Measurements from ENCODE around the gene NAT16. TPM values are rescaled to one million over a fixed set of nuclear protein-coding genes. Genes with fewer than 3 reads are reported as not detected.
A peak's percentile ranks its signal among the peaks of the same experiment; 100 is the strongest.
"Not testable (repeated sequence)": the region's sequence is repeated elsewhere in the genome, so short reads cannot be mapped to it uniquely, and the experiment has no call there.

The NAT16 gene
- polyA plus RNA-seq, 10 donors: not detected

DNA sequence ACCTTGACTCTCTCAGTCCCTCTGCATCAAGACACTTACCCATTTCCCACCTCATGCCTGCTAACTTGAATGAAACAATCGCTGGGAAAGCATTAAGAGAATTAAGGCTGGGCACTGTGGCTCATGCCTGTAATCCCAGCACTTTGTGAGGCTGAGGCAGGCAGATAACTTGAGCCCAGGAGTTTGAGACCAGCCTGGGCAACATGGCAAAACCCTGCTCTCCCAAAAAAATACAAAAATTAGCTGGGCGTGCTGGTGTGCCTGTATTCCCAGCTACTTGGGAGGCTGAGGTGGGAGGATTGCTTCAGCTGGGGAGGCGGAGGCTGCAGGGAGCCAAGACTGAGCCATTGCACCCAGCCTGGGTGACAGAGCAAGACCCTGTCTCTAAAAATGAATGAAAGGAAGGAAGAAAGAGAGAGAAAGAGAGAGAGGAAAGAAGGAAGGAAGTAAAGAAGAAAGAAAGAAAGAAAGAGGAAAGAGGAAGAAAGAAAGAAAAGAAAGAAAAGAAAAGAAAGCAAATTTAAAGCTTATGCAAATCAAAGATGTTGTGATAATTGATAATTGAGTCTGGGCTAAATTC lies 52.5 kb downstream of the NAT16 start:
- DNase-seq: no peak

DNA sequence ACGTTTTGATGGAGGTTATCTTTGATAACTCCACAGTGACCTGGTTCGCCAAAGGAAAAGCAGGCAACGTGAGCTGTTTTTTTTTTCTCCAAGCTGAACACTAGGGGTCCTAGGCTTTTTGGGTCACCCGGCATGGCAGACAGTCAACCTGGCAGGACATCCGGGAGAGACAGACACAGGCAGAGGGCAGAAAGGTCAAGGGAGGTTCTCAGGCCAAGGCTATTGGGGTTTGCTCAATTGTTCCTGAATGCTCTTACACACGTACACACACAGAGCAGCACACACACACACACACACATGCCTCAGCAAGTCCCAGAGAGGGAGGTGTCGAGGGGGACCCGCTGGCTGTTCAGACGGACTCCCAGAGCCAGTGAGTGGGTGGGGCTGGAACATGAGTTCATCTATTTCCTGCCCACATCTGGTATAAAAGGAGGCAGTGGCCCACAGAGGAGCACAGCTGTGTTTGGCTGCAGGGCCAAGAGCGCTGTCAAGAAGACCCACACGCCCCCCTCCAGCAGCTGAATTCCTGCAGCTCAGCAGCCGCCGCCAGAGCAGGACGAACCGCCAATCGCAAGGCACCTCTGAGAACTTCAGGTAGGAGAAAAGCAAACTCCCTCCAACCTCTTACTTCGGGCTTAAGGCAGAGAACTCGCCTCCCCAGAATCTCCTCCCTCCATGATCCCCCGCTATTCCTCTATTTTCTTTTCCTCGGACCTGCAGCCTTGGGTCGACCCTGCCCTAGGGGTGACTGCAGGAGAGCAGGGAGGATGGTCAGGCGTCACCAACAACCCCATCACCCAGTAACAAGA lies 53.2 kb downstream of the NAT16 start, which contains the start of gene SERPINE1:
SERPINE1 (plus strand) TSS at position 454 of the 809 bp plus-strand sequence. CDS start 1,290 bp downstream, outside the sequence.
- DNase-seq: peak; percentile 92 to 98 (median 97)

DNA sequence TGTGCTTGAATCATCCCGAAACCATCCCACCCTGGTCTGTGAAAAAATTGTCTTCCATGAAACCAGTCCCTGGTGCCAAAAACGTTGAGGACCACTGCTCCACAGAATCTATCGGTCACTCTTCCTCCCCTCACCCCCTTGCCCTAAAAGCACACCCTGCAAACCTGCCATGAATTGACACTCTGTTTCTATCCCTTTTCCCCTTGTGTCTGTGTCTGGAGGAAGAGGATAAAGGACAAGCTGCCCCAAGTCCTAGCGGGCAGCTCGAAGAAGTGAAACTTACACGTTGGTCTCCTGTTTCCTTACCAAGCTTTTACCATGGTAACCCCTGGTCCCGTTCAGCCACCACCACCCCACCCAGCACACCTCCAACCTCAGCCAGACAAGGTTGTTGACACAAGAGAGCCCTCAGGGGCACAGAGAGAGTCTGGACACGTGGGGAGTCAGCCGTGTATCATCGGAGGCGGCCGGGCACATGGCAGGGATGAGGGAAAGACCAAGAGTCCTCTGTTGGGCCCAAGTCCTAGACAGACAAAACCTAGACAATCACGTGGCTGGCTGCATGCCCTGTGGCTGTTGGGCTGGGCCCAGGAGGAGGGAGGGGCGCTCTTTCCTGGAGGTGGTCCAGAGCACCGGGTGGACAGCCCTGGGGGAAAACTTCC lies 54.0 kb downstream of the NAT16 start:
- peak in 2 of 3 donors; percentile 62 to 67 for DNase-seq

- DNase-seq: peak in 1 of 3 donors; percentile 59
Measured at GRCh38 chr7:101124376-101125056, 55.6 kb downstream of the NAT16 start.

DNA sequence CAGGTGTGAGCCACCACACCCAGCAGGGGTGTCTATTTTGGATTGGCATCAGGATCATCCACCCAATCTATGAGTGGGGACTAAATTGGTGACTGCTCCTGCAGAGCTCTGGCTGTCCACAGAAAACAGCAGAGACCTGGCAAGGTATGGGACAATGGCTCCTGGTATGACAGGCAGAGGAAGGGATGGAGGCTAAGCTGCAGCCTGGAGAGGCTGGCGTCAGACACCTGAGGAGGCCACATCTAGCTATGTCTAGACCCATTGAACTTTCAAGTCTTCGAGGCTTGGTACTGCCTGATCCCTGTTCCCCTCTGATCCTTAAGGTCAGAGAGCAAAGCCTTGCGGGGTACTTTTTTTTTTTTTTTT lies 56.4 kb downstream of the NAT16 start:
- DNase-seq: no peak

DNA sequence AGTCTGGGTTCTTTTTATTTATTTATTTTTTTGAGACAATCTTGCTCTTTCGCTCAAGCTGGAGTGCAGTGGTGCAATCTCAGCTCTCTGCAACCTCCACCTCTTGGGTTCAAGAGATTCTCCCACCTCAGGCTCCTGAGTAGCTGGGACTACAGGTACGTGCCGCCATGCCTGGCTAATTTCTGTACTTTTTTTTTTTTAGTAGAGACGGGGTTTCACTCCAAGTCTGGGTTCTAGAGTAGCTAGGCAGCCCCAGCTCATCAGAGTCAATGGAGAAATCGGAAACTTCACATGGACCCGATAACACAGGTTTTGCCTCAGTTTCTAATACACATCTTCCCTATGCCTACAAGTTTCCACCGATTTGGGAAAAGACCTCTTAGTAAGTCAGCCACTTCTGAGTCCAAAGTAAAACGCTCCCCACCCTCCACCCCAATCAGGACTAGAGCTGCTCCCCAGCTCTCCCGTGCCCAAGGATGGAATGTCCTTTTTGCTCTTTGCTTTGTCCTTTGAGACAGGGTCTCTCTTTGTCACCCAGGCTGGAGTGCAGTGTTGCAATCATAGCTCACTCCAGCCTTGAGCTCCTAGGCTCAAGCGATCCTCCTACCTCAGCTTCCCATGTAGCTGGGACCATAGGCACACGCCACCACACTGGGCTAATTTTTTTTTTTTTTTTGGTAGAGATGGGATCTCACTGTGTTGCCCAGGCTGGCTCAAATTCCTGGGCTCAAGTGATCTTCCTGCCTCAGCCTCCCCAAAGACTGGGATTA lies 57.0 kb downstream of the NAT16 start:
- DNase-seq: no peak

DNA sequence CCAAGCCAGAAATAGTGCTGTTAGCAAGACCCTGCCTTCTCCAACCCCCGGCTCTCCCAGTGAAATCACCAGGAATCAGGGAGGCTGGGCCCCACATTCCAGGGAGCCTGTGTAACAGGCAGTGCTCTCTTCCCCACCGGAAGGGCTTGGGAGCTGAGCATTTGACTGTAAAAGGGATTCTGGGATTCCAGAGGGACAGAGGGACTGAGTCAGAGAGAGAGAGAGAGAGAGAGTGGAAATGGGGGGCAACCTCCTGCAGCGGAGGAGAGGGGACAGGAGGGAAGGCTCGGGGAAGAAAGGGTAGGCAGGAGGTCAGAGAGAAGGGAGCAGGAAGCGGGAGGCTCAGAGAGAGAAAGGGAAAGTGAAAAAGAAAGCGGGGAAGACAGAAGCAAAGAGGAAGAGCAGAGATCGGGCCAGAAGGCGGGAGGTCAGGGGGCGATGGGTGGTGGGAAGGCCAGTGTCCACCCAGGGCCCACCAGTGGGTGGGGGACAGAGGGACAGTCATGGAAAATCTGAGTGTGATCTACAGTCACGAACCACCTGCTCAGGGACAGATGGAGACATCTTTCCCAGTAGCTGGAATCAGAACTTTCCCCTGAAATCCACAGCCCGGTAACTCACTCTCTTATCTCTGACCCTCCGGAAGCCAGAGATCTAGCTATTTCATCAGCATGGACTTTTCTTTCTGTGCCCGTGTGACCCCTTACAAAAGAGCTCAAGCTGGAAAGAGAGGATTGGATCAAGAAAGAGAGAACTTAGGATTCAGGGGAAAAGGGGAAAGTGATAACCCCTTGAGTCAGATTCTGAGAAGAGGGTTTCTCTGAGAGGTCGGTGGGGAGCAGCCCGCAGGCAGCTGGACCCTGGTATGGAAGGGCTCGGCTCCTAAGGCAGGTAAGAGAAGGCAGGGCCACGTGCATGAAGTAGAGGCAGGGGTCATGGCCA lies 57.8 kb downstream of the NAT16 start:
- peak; percentile 94 to 99 (median 97) for DNase-seq

- DNase-seq: not testable (repeated sequence)
Measured at GRCh38 chr7:101121631-101121990, 58.5 kb downstream of the NAT16 start.

Other genes with a start within 250 kb of the NAT16 start
- gene MUC3A, start 230.8 kb downstream of the NAT16 start, polyA plus RNA-seq (ENCODE audit: insufficient read length in 10 of 10): under 1 TPM; 0.09 to 0.83 (median 0.17) TPM
- gene MUC12, start 210.7 kb downstream of the NAT16 start, polyA plus RNA-seq (ENCODE audit: insufficient read length in 10 of 10): 1 to 10 TPM in 1 of 10 donors, under 1 TPM in 9; 0.34 to 1.1 (median 0.79) TPM
- gene MUC17, start 160.2 kb downstream of the NAT16 start, polyA plus RNA-seq (ENCODE audit: insufficient read length in 10 of 10): under 1 TPM in 1 of 10 donors, not detected in 9; 0.04 TPM
- gene TRIM56, start 94.8 kb downstream of the NAT16 start, polyA plus RNA-seq (ENCODE audit: insufficient read length in 10 of 10): 10 to 100 TPM in 2 of 10 donors, 1 to 10 TPM in 8; 5.7 to 11.5 (median 8.8) TPM
- gene SERPINE1, start 53.2 kb downstream of the NAT16 start, polyA plus RNA-seq (ENCODE audit: insufficient read length in 10 of 10): 1 to 10 TPM; 1.9 to 5.2 (median 4.6) TPM
- gene AP1S1, start 25.8 kb downstream of the NAT16 start, polyA plus RNA-seq (ENCODE audit: insufficient read length in 10 of 10): 10 to 100 TPM; 17.0 to 43.3 (median 22.1) TPM
- gene VGF, start 14.7 kb downstream of the NAT16 start, polyA plus RNA-seq (ENCODE audit: insufficient read length in 10 of 10): not detected
- under 1 TPM in 2 of 10 donors, not detected in 8; 0.16 to 0.25 TPM for gene MOGAT3, start 20.7 kb upstream of the NAT16 start, polyA plus RNA-seq (ENCODE audit: insufficient read length in 10 of 10)
- gene PLOD3, start 37.3 kb upstream of the NAT16 start, polyA plus RNA-seq (ENCODE audit: insufficient read length in 10 of 10): 10 to 100 TPM; 37.4 to 72.9 (median 46.4) TPM
- gene ZNHIT1, start 37.9 kb upstream of the NAT16 start, polyA plus RNA-seq (ENCODE audit: insufficient read length in 10 of 10): 10 to 100 TPM; 35.6 to 53.8 (median 41.2) TPM
- 1 to 10 TPM; 4.3 to 8.7 (median 6.2) TPM for gene CLDN15, start 57.5 kb upstream of the NAT16 start, polyA plus RNA-seq (ENCODE audit: insufficient read length in 10 of 10)
- 100 to 1,000 TPM in 9 of 10 donors, 10 to 100 TPM in 1; 99.3 to 141 (median 119) TPM for gene FIS1, start 64.8 kb upstream of the NAT16 start, polyA plus RNA-seq (ENCODE audit: insufficient read length in 10 of 10)
- 10 to 100 TPM; 24.0 to 36.0 (median 25.7) TPM for gene IFT22, start 141.5 kb upstream of the NAT16 start, polyA plus RNA-seq (ENCODE audit: insufficient read length in 10 of 10)
- 1 to 10 TPM in 7 of 10 donors, under 1 TPM in 3; 0.50 to 9.9 (median 1.2) TPM for gene COL26A1, start 182.6 kb upstream of the NAT16 start, polyA plus RNA-seq (ENCODE audit: insufficient read length in 10 of 10)